GM12878 (cell line): ENCODE data around the gene CTNNAL1. TPM values are rescaled to one million over a fixed set of nuclear protein-coding genes. Genes with fewer than 3 reads are reported as not detected.

ENCODE experiments used
- ATAC-seq: fragments of 200-7000 bp; cut with Tn5 transposase; 3 replicates; pipeline ENCODE4 v1.9.1; 2020; ENCODE audit warnings: mild to moderate bottlenecking, moderate library complexity
- BruUV-seq: library from RNA; stranded (reverse); fragments of 400-500 nt; replicated peaks from 2 replicates; lab custom pipeline; 2021; lab: Mats Ljungman, UMichigan
- CTCF ChIA-PET: fragments of 300-600 bp; sonication (Branson Sonifier 250); formaldehyde crosslinking; extraction: SDS; loops from one replicate; lab custom pipeline; 2021; ENCODE audit warnings: inconsistent platforms; lab: Yijun Ruan, JAX
- POLR2A ChIA-PET: fragments of 350-600 bp; formaldehyde crosslinking; extraction: SDS; loops from one replicate; lab custom pipeline; 2021; ENCODE audit warnings: inconsistent platforms; lab: Charles Lee
- RAD21 ChIA-PET: fragments of 300-600 bp; sonication (Branson Sonifier 250); formaldehyde crosslinking; loops from one replicate; lab custom pipeline; 2023; ENCODE audit warnings: antibody characterized with exemption; ENCODE audit not compliant: unreplicated experiment; lab: Charles Lee
- SMC1A ChIA-PET: fragments of 300-600 bp; sonication (Branson Sonifier 250); formaldehyde crosslinking; loops from one replicate; lab custom pipeline; 2023; ENCODE audit not compliant: unreplicated experiment, uncharacterized antibody; lab: Charles Lee
- DNase-seq: peaks from one replicate; pipeline ENCODE4 v3.0.0-alpha.2; 2011; ENCODE audit warnings: low read depth, low spot score
- FAIRE-seq: peaks from 3 replicates; lab custom pipeline; 2011; peaks lifted over from hg19 to GRCh38; lab: Jason Lieb, UNC
- H2AFZ ChIP-seq: 2 replicates; pipeline ENCODE4 v1.6.0; 2011; ENCODE audit warnings: low read depth, low read length, control low read depth; ENCODE audit not compliant: control insufficient read depth
- H3K27ac ChIP-seq: 2 replicates; pipeline ENCODE4 v1.5.1; 2011; ENCODE audit warnings: control low read depth; ENCODE audit not compliant: control insufficient read depth, insufficient read depth
- H3K27me3 ChIP-seq, 2 experiments: replicated peaks in 1 of 2; 2 replicates each; pipeline versions ENCODE4 v1.6.0 to v1.6.1; 2011; ENCODE audit warnings: low read length in 1 of 2; ENCODE audit not compliant: control insufficient read depth in 2 of 2, insufficient read depth in 2 of 2
- H3K36me3 ChIP-seq, 2 experiments: 2 replicates each; pipeline ENCODE4 v1.5.1; 2011; ENCODE audit warnings: low read length in 1 of 2; ENCODE audit not compliant: control insufficient read depth in 2 of 2, insufficient read depth in 2 of 2
- H3K4me1 ChIP-seq: 2 replicates; pipeline ENCODE4 v1.6.1; 2011; ENCODE audit warnings: mild to moderate bottlenecking, low read length, moderate library complexity, mixed read lengths; ENCODE audit not compliant: control insufficient read depth, insufficient read depth
- H3K4me2 ChIP-seq: 2 replicates; pipeline ENCODE4 v1.6.0; 2011; ENCODE audit warnings: control low read depth; ENCODE audit not compliant: control insufficient read depth, insufficient read depth
- H3K4me3 ChIP-seq: fragments of 200-600 bp; sonication (generic); 2 replicates; pipeline ENCODE4 v1.5.1; 2016
- H3K79me2 ChIP-seq: 2 replicates; pipeline ENCODE4 v1.6.0; 2011; ENCODE audit warnings: low read length; ENCODE audit not compliant: control insufficient read depth, insufficient read depth
- H3K9ac ChIP-seq: 2 replicates; pipeline ENCODE4 v1.8.0; 2011; ENCODE audit warnings: low read length, control low read depth, mixed read lengths; ENCODE audit not compliant: control insufficient read depth, insufficient read depth
- H3K9me3 ChIP-seq: replicated peaks from 3 replicates; pipeline ENCODE4 v1.5.1; 2011; ENCODE audit warnings: mild to moderate bottlenecking, low read length; ENCODE audit not compliant: control insufficient read depth, insufficient read depth
- H4K20me1 ChIP-seq: 2 replicates; pipeline ENCODE4 v1.6.0; 2011; ENCODE audit not compliant: control insufficient read depth, insufficient read depth
- ASH2L ChIP-seq: fragments of 300-600, 200-600 bp; sonication (generic); IDR thresholded peaks from 2 replicates; pipeline ENCODE4 v1.6.1; 2017; ENCODE audit warnings: low read depth, mild to moderate bottlenecking, borderline replicate concordance
- CBFB ChIP-seq: IDR thresholded peaks from 2 replicates; pipeline ENCODE4 v1.6.1; 2016; ENCODE audit warnings: antibody characterized with exemption, low read depth
- E2F8 ChIP-seq: fragments of 450-650 bp; IDR thresholded peaks from 2 replicates; pipeline ENCODE4 v1.6.1; 2018; ENCODE audit warnings: mild to moderate bottlenecking, low read depth, moderate library complexity; ENCODE audit not compliant: partially characterized antibody
- EED ChIP-seq: sonication (generic); IDR thresholded peaks from 2 replicates; pipeline ENCODE4 v1.6.1; 2016; ENCODE audit warnings: antibody characterized with exemption, low read depth
- ETV6 ChIP-seq, 2 experiments: fragments of 450-650 bp in 1 of 2; IDR thresholded peaks in 1 of 2; conservative IDR thresholded peaks in 1 of 2; 2 replicates each; pipeline ENCODE4 v1.6.1; 2014; ENCODE audit warnings: antibody characterized with exemption in 1 of 2, borderline replicate concordance in 1 of 2, low read depth in 1 of 2, mild to moderate bottlenecking in 1 of 2, moderate library complexity in 1 of 2
- SKIL ChIP-seq: fragments of 450-650 bp; IDR thresholded peaks from 2 replicates; pipeline ENCODE4 v1.6.1; 2017; ENCODE audit warnings: mild to moderate bottlenecking, low read depth, inconsistent platforms; ENCODE audit not compliant: poor library complexity, severe bottlenecking
- ZBTB11 ChIP-seq: fragments of 450-650 bp; formaldehyde crosslinking; IDR thresholded peaks from 2 replicates; pipeline ENCODE4 v1.5.0; 2022; ENCODE audit warnings: mild to moderate bottlenecking, missing genetic modification characterization
- ZNF622 ChIP-seq: fragments of 450-650 bp; IDR thresholded peaks from 2 replicates; pipeline ENCODE4 v1.6.1; 2017; ENCODE audit warnings: mild to moderate bottlenecking, inconsistent platforms
- WGBS: methylation state at CpG from one replicate; pipeline ENCODE4 v1.1.6; 2016; ENCODE audit warnings: low lambda C conversion rate; ENCODE audit not compliant: insufficient replicate concordance, insufficient coverage; ENCODE audit errors: missing lambda C conversion rate; 5-methylcytosine and 5-hydroxymethylcytosine counted together
- in situ Hi-C: fragments of 300-500 bp; cut with MboI; formaldehyde crosslinking; loops from 9 replicates; pipeline ENCODE4 v1.14.3; 2018; ENCODE audit warnings: mixed read lengths
- intact Hi-C: fragments of 100-400 bp; cut with micrococcal nuclease; formaldehyde crosslinking; loops from one replicate; pipeline ENCODE4 v1.14.2; 2022; ENCODE audit not compliant: unreplicated experiment
- polyA plus RNA-seq, 11 experiments: library from polyadenylated mRNA; depleted of rRNA in 4 of 11; unstranded in 6 of 11; stranded (reverse) in 5 of 11; fragments of >200 nt; fragmentation: Nextera tagmentation in 4 of 11; fragmentation: Illumina TruSeq in 1 of 11; extraction: Ambion mirVana in 4 of 11; extraction: Trizol in 1 of 11; gene quantifications; 1 replicate in 1 of 11; 2 replicates in 10 of 11; pipeline versions ENCODE4 v1.2.1 to v1.2.3, GENCODE V29; 2011 to 2016; ENCODE audit warnings: inconsistent platforms in 2 of 11, missing spikeins in 2 of 11, low read depth in 1 of 11
- total RNA-seq, 4 experiments: library from RNA; depleted of rRNA in 3 of 4; stranded (reverse); fragments of >200 nt in 3 of 4; fragmentation: Illumina TruSeq in 1 of 4; extraction: Trizol in 1 of 4; gene quantifications; 2 replicates each; pipeline versions ENCODE4 v1.2.1 to v1.2.3, GENCODE V29; 2013 to 2021
- TF ChIP-seq, protein P1 (sequence below): fragments of 450-650 bp; formaldehyde crosslinking; IDR thresholded peaks from 2 replicates; pipeline ENCODE4 v1.4.0; 2022; ENCODE audit warnings: mild to moderate bottlenecking, moderate library complexity

CTNNAL1 gene
- total and polyA plus RNA-seq, 10 of the 15 experiments (the other 5 are each of a cell fraction or from before 2014, with no cell fraction given) = 16.3 to 82.5 (median 45.2) TPM

DNA sequence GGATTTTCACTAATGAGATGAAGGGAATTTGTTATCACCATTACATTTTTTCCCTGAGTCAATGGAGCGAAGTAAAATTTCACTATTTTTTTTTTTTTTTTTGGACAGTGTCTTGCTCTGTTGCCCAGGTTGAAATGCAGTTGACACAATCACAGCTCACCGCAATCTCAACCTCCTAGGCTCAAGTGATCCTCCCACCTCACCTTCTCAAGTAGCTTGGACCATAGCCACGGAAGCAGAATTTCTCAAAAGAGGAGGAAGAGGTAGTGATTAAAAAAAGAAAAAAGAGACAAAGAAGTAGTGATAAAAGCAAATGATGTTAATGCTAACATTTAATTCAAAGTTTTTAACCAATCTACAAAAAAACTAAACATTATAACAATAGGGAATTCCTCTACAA lies 109.1 kb downstream of the CTNNAL1 start (continued):
- no peak for TF ChIP-seq SKIL

- Histone ChIP-seq H3K36me3 (peaks cover 2 to 10% of the 10 kb centered on the region in 2 experiments), H3K9me3 (no peaks in the 10 kb centered on the region), H3K27ac (no peak overlapping the region), H3K79me2 (no peaks in the 10 kb centered on the region), H3K4me1 (no peaks in the 10 kb centered on the region), H3K9ac (no peak overlapping the region), H3K4me2 (no peak overlapping the region), H3K27me3 (no peaks in the 10 kb centered on the region), H3K4me3 (no peak overlapping the region), H4K20me1 (no peaks in the 10 kb centered on the region), H2AFZ (no peak overlapping the region)
- intact Hi-C loops (no loop called here), in situ Hi-C loops (no loop called here)
- ATAC-seq = no peak
- ChIA-PET POLR2A (no interaction called here), SMC1A (no interaction called here), RAD21 (no interaction called here), CTCF (no interaction called here)
- DNase-seq = no peak
- WGBS = 75% methylated on average over 2 of the region's 2 CpGs
- BruUV-seq = no TSS peak
- no peak for FAIRE-seq
- TF ChIP-seq E2F8 = no peak
- TF ChIP-seq ZBTB11 = no peak
- TF ChIP-seq ZNF622 = no peak
- TF ChIP-seq CBFB = no peak
- TF ChIP-seq, protein P1, sequence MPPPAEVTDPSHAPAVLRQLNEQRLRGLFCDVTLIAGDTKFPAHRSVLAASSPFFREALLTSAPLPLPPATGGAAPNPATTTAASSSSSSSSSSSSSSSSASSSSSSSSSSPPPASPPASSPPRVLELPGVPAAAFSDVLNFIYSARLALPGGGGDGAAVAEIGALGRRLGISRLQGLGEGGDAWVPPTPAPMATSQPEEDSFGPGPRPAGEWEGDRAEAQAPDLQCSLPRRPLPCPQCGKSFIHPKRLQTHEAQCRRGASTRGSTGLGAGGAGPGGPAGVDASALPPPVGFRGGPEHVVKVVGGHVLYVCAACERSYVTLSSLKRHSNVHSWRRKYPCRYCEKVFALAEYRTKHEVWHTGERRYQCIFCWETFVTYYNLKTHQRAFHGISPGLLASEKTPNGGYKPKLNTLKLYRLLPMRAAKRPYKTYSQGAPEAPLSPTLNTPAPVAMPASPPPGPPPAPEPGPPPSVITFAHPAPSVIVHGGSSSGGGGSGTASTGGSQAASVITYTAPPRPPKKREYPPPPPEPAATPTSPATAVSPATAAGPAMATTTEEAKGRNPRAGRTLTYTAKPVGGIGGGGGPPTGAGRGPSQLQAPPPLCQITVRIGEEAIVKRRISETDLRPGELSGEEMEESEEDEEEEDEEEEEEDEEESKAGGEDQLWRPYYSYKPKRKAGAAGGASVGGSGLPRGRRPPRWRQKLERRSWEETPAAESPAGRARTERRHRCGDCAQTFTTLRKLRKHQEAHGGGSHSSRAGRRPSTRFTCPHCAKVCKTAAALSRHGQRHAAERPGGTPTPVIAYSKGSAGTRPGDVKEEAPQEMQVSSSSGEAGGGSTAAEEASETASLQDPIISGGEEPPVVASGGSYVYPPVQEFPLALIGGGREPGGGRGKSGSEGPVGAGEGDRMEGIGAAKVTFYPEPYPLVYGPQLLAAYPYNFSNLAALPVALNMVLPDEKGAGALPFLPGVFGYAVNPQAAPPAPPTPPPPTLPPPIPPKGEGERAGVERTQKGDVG (CRISPR knock-in tag) = no peak
- TF ChIP-seq ETV6 (conservative IDR thresholded peaks at IDR 0.05 in 1 of 2, IDR thresholded peaks at IDR 0.05 in 1 of 2; ENCODE audit: borderline replicate concordance in 1 of 2, low read depth in 1 of 2) = no peak
- TF ChIP-seq EED = no peak
- TF ChIP-seq ASH2L = no peak
Observed at GRCh38 chr9:108903420-108904103, 109.7 kb downstream of the CTNNAL1 start.
